ENCODE results near the gene CBX8. TPM values are rescaled to one million over a fixed set of nuclear protein-coding genes. Genes with fewer than 3 reads are reported as not detected.

Gene CBX8
- polyA plus RNA-seq, 3 donors: 0.51 to 2.5 (median 2.5) TPM

GRCh38 chr17:79810130-79811010 lies 13.5 kb upstream of the CBX8 start:
- WGBS (ENCODE audit: insufficient coverage): under 1% methylated on average over 43 of the region's 79 CpGs
- peak overlapping the region in 1 of 2 donors; percentile 68 for H3K4me3 Mint-ChIP-seq
- Histone ChIP-seq H4K20me1 (ENCODE audit: insufficient read depth, low read length) (peaks cover 36% of the 10 kb centered on the region), H3K79me2 (ENCODE audit: insufficient read depth, low read length) (no peaks in the 10 kb centered on the region), H3K9ac (ENCODE audit: insufficient read depth, low read length, poor library complexity, severe bottlenecking) (no peak overlapping the region), H3K4me2 (replicated peaks; ENCODE audit: extremely low read depth, low read length, poor library complexity, severe bottlenecking) (peak overlapping the region; percentile 30), H3K4me1 (ENCODE audit: control insufficient read depth in 1 of 2, insufficient read depth in 2 of 2, low read length in 2 of 2) (peaks cover 45 to 56% of the 10 kb centered on the region in 2 donors), H3K27ac (ENCODE audit: low read depth in 1 of 2, low read length in 2 of 2) (no peak overlapping the region), H3K4me3 (replicated peaks in 1 of 3; ENCODE audit: low read depth in 2 of 3, low read length in 3 of 3) (no peak overlapping the region), H3K27me3 (ENCODE audit: control insufficient read depth in 2 of 2, insufficient read depth in 2 of 2, low read length in 2 of 2) (peaks cover 78 to 89% of the 10 kb centered on the region in 2 donors), H3K36me3 (replicated peaks in 1 of 2; ENCODE audit: control insufficient read depth in 1 of 2, insufficient read depth in 2 of 2, low read length in 2 of 2) (no peaks in the 10 kb centered on the region), H3K9me3 (replicated peaks in 1 of 2; ENCODE audit: control insufficient read depth in 1 of 2, insufficient read depth in 1 of 2, low read length in 2 of 2) (peaks cover 7 to 40% of the 10 kb centered on the region in 2 donors), H2AFZ (ENCODE audit: insufficient read depth, low read depth, low read length, poor library complexity, severe bottlenecking) (no peak overlapping the region)
- peaks cover 0 to 47% (median 31%) of the 10 kb centered on the region in 7 donors for H3K9me3 Mint-ChIP-seq
- TF ChIP-seq, protein P1, sequence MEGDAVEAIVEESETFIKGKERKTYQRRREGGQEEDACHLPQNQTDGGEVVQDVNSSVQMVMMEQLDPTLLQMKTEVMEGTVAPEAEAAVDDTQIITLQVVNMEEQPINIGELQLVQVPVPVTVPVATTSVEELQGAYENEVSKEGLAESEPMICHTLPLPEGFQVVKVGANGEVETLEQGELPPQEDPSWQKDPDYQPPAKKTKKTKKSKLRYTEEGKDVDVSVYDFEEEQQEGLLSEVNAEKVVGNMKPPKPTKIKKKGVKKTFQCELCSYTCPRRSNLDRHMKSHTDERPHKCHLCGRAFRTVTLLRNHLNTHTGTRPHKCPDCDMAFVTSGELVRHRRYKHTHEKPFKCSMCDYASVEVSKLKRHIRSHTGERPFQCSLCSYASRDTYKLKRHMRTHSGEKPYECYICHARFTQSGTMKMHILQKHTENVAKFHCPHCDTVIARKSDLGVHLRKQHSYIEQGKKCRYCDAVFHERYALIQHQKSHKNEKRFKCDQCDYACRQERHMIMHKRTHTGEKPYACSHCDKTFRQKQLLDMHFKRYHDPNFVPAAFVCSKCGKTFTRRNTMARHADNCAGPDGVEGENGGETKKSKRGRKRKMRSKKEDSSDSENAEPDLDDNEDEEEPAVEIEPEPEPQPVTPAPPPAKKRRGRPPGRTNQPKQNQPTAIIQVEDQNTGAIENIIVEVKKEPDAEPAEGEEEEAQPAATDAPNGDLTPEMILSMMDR (IDR thresholded peaks at IDR 0.05): no peak
- peaks cover 41% of the 10 kb centered on the region for H3K4me1 Mint-ChIP-seq
- peaks cover 11 to 20% of the 10 kb centered on the region in 2 donors for H3K36me3 Mint-ChIP-seq
- intact Hi-C loops (cut with micrococcal nuclease): loop anchor here (2.0 kb wide), 1 partner anchor 14 kb away; the partner anchor contains the start of gene CBX8 (in 2 of the 2)
- DNase-seq: peak; percentile 60 to 79 (median 77)
- H3K27ac Mint-ChIP-seq: no peak overlapping the region
- H3K27me3 Mint-ChIP-seq (ENCODE audit: low read depth in 3 of 3): peaks cover 75 to 92% (median 84%) of the 10 kb centered on the region in 3 donors

GRCh38 chr17:79809530-79810129 lies 12.8 kb upstream of the CBX8 start:
- H3K9ac ChIP-seq (ENCODE audit: insufficient read depth, low read length, poor library complexity, severe bottlenecking): no peak overlapping the region
- H3K36me3 ChIP-seq (replicated peaks in 1 of 2; ENCODE audit: control insufficient read depth in 1 of 2, insufficient read depth in 2 of 2, low read length in 2 of 2): no peaks in the 10 kb centered on the region
- no peak for DNase-seq
- TF ChIP-seq, protein P1 (IDR thresholded peaks at IDR 0.05): no peak
- H3K27me3 ChIP-seq (ENCODE audit: control insufficient read depth in 2 of 2, insufficient read depth in 2 of 2, low read length in 2 of 2): peaks cover 83 to 91% of the 10 kb centered on the region in 2 donors
- peaks cover 0 to 54% (median 34%) of the 10 kb centered on the region in 7 donors for H3K9me3 Mint-ChIP-seq
- 1% methylated on average over 21 of the region's 40 CpGs for WGBS (ENCODE audit: insufficient coverage)
- H3K4me1 Mint-ChIP-seq: peaks cover 48% of the 10 kb centered on the region
- H2AFZ ChIP-seq (ENCODE audit: insufficient read depth, low read depth, low read length, poor library complexity, severe bottlenecking): no peak overlapping the region
- H3K4me1 ChIP-seq (ENCODE audit: control insufficient read depth in 1 of 2, insufficient read depth in 2 of 2, low read length in 2 of 2): peaks cover 48 to 56% of the 10 kb centered on the region in 2 donors
- peaks cover 16 to 25% of the 10 kb centered on the region in 2 donors for H3K36me3 Mint-ChIP-seq
- H3K4me3 Mint-ChIP-seq: peak overlapping the region in 1 of 2 donors; percentile 76
- H3K79me2 ChIP-seq (ENCODE audit: insufficient read depth, low read length): no peaks in the 10 kb centered on the region
- intact Hi-C loops (cut with micrococcal nuclease): loop anchor here (2.0 kb wide), 1 partner anchor 13 kb away; the partner anchor contains the start of gene CBX8 (in 2 of the 2)
- no peak overlapping the region for H3K4me3 ChIP-seq (replicated peaks in 1 of 3; ENCODE audit: low read depth in 2 of 3, low read length in 3 of 3)
- H4K20me1 ChIP-seq (ENCODE audit: insufficient read depth, low read length): peaks cover 35% of the 10 kb centered on the region
- no peak overlapping the region for H3K27ac ChIP-seq (ENCODE audit: low read depth in 1 of 2, low read length in 2 of 2)
- H3K27me3 Mint-ChIP-seq (ENCODE audit: low read depth in 3 of 3): peaks cover 82 to 92% (median 89%) of the 10 kb centered on the region in 3 donors
- H3K9me3 ChIP-seq (replicated peaks in 1 of 2; ENCODE audit: control insufficient read depth in 1 of 2, insufficient read depth in 1 of 2, low read length in 2 of 2): peaks cover 10 to 40% of the 10 kb centered on the region in 2 donors
- no peak overlapping the region for H3K4me2 ChIP-seq (replicated peaks; ENCODE audit: extremely low read depth, low read length, poor library complexity, severe bottlenecking)
- H3K27ac Mint-ChIP-seq: no peak overlapping the region
